Caco-2 (cell line): ENCODE results near the gene ANKRD16. TPM values are rescaled to one million over a fixed set of nuclear protein-coding genes. Genes with fewer than 3 reads are reported as not detected.

Experiments
- BruUV-seq: library from RNA; stranded (reverse); fragments of 400-500 nt; replicated peaks from 2 replicates; lab custom pipeline; 2021; lab: Mats Ljungman, UMichigan
- CTCF ChIA-PET: fragments of 300-600 bp; sonication (Branson Sonifier 250); formaldehyde crosslinking; loops from one replicate; lab custom pipeline; 2022; ENCODE audit warnings: antibody characterized with exemption; lab: Charles Lee
- POLR2A ChIA-PET: fragments of 300-600 bp; sonication (Branson Sonifier 250); formaldehyde crosslinking; loops from one replicate; lab custom pipeline; 2022; ENCODE audit warnings: antibody characterized with exemption; lab: Charles Lee
- DNase-seq, 2 experiments: peaks; one replicate each; pipeline versions ENCODE4 v3.0.0 to v3.0.0-alpha.2; 2020 to 2022
- H3K27me3 ChIP-seq: replicated peaks from 2 replicates; pipeline ENCODE4 v1.6.0; 2011; ENCODE audit warnings: low read length; ENCODE audit not compliant: control insufficient read depth, insufficient read depth
- H3K36me3 ChIP-seq: 2 replicates; pipeline ENCODE4 v1.5.1; 2011; ENCODE audit warnings: low read length; ENCODE audit not compliant: control insufficient read depth, insufficient read depth
- H3K4me1 ChIP-seq: fragments of 250-450 bp; sonication (Bioruptor Pico); 2 replicates; pipeline ENCODE4 v1.5.1; 2020; ENCODE audit warnings: mild to moderate bottlenecking
- H3K4me3 ChIP-seq: 2 replicates; pipeline ENCODE4 v1.5.1; 2011; ENCODE audit warnings: low read depth, mild to moderate bottlenecking, control low read depth, low read length
- H3K9me3 ChIP-seq: fragments of 250-450 bp; sonication (Bioruptor Pico); 2 replicates; pipeline ENCODE4 v1.5.1; 2020; ENCODE audit warnings: mild to moderate bottlenecking, moderate library complexity
- H3K27ac Mint-ChIP-seq: one replicate; pipeline ENCODE4 v1.8.0; 2022; ENCODE audit warnings: mixed read lengths; ENCODE audit not compliant: unreplicated experiment
- H3K27me3 Mint-ChIP-seq: one replicate; pipeline ENCODE4 v1.8.0; 2022; ENCODE audit warnings: mixed read lengths; ENCODE audit not compliant: insufficient read depth, unreplicated experiment
- H3K36me3 Mint-ChIP-seq: one replicate; pipeline ENCODE4 v1.8.0; 2022; ENCODE audit warnings: mild to moderate bottlenecking, mixed read lengths; ENCODE audit not compliant: insufficient read depth, unreplicated experiment
- H3K4me1 Mint-ChIP-seq: one replicate; pipeline ENCODE4 v1.8.0; 2022; ENCODE audit warnings: low read depth, mixed read lengths; ENCODE audit not compliant: unreplicated experiment
- H3K4me3 Mint-ChIP-seq: one replicate; pipeline ENCODE4 v1.8.0; 2022; ENCODE audit warnings: mild to moderate bottlenecking, moderate library complexity, mixed read lengths; ENCODE audit not compliant: unreplicated experiment
- H3K9me3 Mint-ChIP-seq: one replicate; pipeline ENCODE4 v1.8.0; 2022; ENCODE audit warnings: mixed read lengths; ENCODE audit not compliant: unreplicated experiment
- CTCF ChIP-seq, 2 experiments: fragments of 200-600 bp in 1 of 2; IDR thresholded peaks; 1 replicate in 1 of 2; 2 replicates in 1 of 2; pipeline versions ENCODE4 v1.5.1 to v1.8.0; 2011 to 2022; ENCODE audit warnings: antibody characterized with exemption in 1 of 2, control low read depth in 1 of 2, inconsistent platforms in 1 of 2, low read depth in 1 of 2, low read length in 1 of 2, mild to moderate bottlenecking in 1 of 2, moderate library complexity in 1 of 2; ENCODE audit not compliant: insufficient read depth in 1 of 2, severe bottlenecking in 1 of 2, unreplicated experiment in 1 of 2
- intact Hi-C: fragments of 100-400 bp; cut with micrococcal nuclease; formaldehyde crosslinking; loops from one replicate; pipeline ENCODE4 v1.10.0; 2022; ENCODE audit not compliant: unreplicated experiment
- total RNA-seq: library from RNA; stranded (reverse); gene quantifications from 2 replicates; pipeline ENCODE4 v1.2.3, GENCODE V29; 2022

Gene ANKRD16
- total RNA-seq, 1 experiment from 2014 or later: 20.2 TPM

GRCh38 chr10:5896208-5897052, 6.7 kb upstream of the ANKRD16 start:
- H3K4me1 Mint-ChIP-seq: peaks cover 18% of the 10 kb centered on the region
- peaks cover 2% of the 10 kb centered on the region; the same call in 1 of the 2 replicates for H3K36me3 ChIP-seq
- DNase-seq: no peak
- H3K4me3 ChIP-seq: no peak overlapping the region
- H3K4me1 ChIP-seq: no peaks in the 10 kb centered on the region
- no peaks in the 10 kb centered on the region for H3K27me3 ChIP-seq
- intact Hi-C loops: no loop called here
- CTCF ChIA-PET: no interaction called here
- H3K4me3 Mint-ChIP-seq: no peak overlapping the region
- POLR2A ChIA-PET: no interaction called here
- peaks cover 14% of the 10 kb centered on the region for H3K9me3 Mint-ChIP-seq
- H3K9me3 ChIP-seq: peaks cover 4% of the 10 kb centered on the region; the same call in 1 of the 2 replicates
- BruUV-seq: no TSS peak
- H3K27me3 Mint-ChIP-seq: no peaks in the 10 kb centered on the region
- H3K36me3 Mint-ChIP-seq: peaks cover 60% of the 10 kb centered on the region
- H3K27ac Mint-ChIP-seq: no peak overlapping the region
- TF ChIP-seq CTCF (IDR thresholded peaks at IDR 0.05; ENCODE audit: insufficient read depth in 1 of 2, low read depth in 1 of 2, low read length in 1 of 2, severe bottlenecking in 1 of 2, unreplicated experiment in 1 of 2): no peak

GRCh38 chr10:5895804-5896203, 6.1 kb upstream of the ANKRD16 start:
- Mint-ChIP-seq H3K27ac (no peak overlapping the region), H3K27me3 (no peaks in the 10 kb centered on the region), H3K9me3 (peaks cover 14% of the 10 kb centered on the region), H3K4me3 (no peak overlapping the region), H3K36me3 (peaks cover 63% of the 10 kb centered on the region), H3K4me1 (peaks cover 24% of the 10 kb centered on the region)
- Histone ChIP-seq H3K36me3 (peaks cover 2% of the 10 kb centered on the region; the same call in 1 of the 2 replicates), H3K4me3 (no peak overlapping the region), H3K27me3 (no peaks in the 10 kb centered on the region), H3K9me3 (peaks cover 4% of the 10 kb centered on the region; the same call in 1 of the 2 replicates), H3K4me1 (no peaks in the 10 kb centered on the region)
- DNase-seq: no peak
- TF ChIP-seq CTCF (IDR thresholded peaks at IDR 0.05; ENCODE audit: insufficient read depth in 1 of 2, low read depth in 1 of 2, low read length in 1 of 2, severe bottlenecking in 1 of 2, unreplicated experiment in 1 of 2): no peak
- BruUV-seq: no TSS peak
- intact Hi-C loops: no loop called here
- CTCF ChIA-PET: no interaction called here
- POLR2A ChIA-PET: no interaction called here

- Histone ChIP-seq H3K9me3 (peaks cover 4% of the 10 kb centered on the region; the same call in 1 of the 2 replicates), H3K4me1 (no peaks in the 10 kb centered on the region), H3K36me3 (peaks cover 2% of the 10 kb centered on the region; the same call in 1 of the 2 replicates), H3K27me3 (no peaks in the 10 kb centered on the region), H3K4me3 (no peak overlapping the region)
- intact Hi-C loops: no loop called here
- peaks cover 14% of the 10 kb centered on the region for H3K9me3 Mint-ChIP-seq
- H3K4me1 Mint-ChIP-seq: peaks cover 27% of the 10 kb centered on the region
- POLR2A ChIA-PET: no interaction called here
- H3K36me3 Mint-ChIP-seq: peaks cover 68% of the 10 kb centered on the region
- no peak overlapping the region for H3K4me3 Mint-ChIP-seq
- CTCF ChIA-PET: no interaction called here
- H3K27ac Mint-ChIP-seq: no peak overlapping the region
- no peaks in the 10 kb centered on the region for H3K27me3 Mint-ChIP-seq
- no TSS peak for BruUV-seq
- no peak for TF ChIP-seq CTCF (IDR thresholded peaks at IDR 0.05; ENCODE audit: insufficient read depth in 1 of 2, low read depth in 1 of 2, low read length in 1 of 2, severe bottlenecking in 1 of 2, unreplicated experiment in 1 of 2)
- DNase-seq: no peak
These were observed 5.7 kb upstream of the ANKRD16 start for GRCh38 chr10:5895365-5895764.
